ENCODE data around the gene EREG.
A peak's percentile ranks its signal among the peaks of the same experiment; 100 is the strongest.
"Not testable (repeated sequence)": the region's sequence is repeated elsewhere in the genome, so short reads cannot be mapped to it uniquely, and the experiment has no call there.

Gene EREG, protein sequence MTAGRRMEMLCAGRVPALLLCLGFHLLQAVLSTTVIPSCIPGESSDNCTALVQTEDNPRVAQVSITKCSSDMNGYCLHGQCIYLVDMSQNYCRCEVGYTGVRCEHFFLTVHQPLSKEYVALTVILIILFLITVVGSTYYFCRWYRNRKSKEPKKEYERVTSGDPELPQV

DNA sequence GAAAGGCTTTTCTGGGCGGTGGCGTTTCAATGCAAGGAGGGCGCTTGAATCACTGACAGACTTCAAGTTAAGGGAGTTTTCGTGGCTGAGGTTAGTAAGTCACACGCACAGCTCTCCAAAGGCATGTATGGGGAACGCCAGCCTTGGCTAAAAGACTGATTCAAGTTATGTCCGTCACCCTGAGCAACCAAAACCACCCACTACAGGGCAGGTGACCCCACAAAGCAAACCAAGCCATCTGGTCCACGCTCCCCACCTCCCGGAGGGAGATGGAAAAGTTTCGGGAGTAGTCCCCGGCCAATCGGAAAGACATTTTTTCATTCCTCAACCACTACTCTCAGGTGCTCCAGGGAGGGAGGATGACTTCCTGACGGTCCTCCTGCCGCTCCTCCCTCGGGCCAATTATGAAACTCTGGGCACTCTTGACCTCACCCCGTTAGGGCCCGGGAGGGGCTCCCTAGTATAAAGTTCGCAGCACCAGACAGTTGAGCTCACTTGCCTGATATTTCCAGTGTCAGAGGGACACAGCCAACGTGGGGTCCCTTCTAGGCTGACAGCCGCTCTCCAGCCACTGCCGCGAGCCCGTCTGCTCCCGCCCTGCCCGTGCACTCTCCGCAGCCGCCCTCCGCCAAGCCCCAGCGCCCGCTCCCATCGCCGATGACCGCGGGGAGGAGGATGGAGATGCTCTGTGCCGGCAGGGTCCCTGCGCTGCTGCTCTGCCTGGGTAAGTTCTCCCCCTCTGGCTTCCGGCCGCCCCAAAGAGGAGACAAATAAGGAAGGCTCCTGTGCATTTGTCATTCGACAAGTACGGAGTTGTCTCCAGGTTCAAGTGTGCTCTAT lies at the start of gene EREG:
EREG (plus strand) TSS at position 494 of the 840 bp plus-strand sequence; CDS start at position 658, 164 bp downstream.
- DNase-seq (ENCODE audit: low spot score): no peak

DNA sequence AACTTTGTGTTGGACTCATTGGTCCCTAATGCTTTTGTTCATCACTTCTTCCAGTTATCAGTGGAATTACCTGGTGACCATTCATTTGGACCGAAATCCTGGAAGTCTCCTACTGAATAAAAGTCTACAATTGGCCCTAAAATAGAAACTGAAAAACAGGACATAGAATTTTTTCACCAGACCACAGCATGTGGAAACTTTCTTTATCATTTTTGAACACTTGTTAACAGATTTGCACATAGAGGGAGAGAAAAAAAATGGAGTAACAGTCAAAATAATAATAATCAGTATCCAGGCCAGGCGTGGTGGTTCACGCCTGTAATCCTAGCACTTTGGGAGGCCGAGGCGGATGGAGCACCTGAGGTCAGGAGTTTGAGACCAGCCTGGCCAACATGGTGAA lies 49.6 kb upstream of the EREG start:
- DNase-seq (ENCODE audit: low spot score): no peak

DNA sequence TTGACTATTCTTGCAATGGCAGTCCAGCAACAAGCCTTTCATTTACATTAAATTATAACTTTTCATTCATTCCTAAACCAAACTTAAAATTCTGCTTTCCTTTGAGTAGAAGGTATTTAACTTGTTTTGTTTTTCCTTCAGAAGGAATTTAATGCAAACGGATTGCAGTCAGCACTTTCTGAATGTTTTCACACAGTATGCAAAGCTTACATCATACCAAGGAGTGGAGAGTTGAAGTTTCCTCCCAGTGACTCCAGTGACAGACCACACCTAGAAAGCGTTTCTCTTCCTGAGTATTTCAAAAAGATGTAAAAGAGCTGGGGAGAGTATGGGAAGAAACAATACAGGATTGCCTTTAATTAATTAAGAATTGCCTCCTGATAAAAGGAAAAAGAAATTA lies 48.5 kb upstream of the EREG start:
- DNase-seq (ENCODE audit: low spot score): no peak

DNA sequence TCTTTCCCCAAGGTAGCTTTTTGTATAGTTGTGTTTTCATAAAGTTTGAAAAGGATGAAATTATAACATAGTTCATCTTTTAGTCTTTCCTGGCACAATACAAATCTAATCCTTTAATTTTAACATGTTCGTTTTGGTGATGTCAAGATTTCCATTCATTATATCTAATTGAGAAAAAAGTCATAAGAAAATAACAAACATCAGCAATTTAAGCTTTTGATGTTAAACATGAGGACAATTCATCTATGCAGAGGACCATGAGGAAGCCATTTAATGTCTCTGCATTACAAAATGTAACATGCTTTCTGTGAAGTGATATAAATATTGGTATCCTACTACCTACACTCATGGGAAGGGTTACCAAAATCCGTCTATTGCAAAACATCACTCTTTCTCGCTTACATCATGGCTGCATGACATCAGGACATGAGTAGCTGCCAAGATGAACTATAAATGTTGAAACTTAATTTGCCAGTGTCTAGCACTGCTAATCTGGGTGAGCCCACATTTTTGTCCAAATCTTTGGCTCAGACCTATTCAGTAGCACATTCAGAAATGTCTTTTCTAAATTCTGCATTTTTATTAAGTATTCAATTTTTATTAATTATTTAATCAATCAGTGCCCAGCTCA lies 47.2 kb upstream of the EREG start:
- DNase-seq (ENCODE audit: low spot score): no peak

DNA sequence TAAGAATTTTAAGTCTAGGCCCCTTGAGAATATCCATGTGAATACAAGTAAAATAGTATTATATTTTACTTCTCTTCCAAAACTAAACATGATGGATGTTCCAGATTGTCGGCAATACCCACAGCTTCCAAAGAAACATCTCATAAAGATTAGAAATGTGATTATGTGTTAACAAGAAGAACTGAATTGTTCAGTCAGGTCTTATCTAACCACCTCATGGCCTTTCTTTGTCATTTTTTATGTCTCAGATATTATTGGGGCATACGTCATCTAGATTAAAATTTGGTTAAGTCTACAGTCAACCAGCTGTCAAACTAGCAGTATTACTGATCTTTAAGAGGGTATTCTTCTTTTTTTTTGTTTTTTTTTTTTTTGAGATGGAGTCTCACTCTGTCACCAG lies 46.7 kb upstream of the EREG start:
- DNase-seq (ENCODE audit: low spot score): no peak

DNA sequence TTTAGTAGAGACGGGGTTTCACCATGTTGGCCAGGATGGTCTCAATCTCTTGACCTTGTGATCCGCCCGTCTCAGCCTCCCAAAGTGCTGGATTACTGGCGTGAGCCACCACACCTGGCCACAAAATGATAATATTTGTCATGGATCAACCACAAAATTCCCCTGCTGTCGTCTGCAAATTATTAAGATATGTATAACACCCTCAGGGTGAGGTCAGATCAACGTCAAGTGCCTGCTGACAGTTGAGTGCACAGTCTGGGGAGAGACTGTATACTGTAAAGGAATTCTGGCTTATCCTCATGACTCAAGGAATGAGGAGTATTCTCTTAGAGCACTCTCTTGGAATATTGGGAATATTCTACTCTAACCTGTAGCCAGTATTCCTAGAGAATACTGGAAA lies 45.5 kb upstream of the EREG start:
- no peak for DNase-seq (ENCODE audit: low spot score)

DNA sequence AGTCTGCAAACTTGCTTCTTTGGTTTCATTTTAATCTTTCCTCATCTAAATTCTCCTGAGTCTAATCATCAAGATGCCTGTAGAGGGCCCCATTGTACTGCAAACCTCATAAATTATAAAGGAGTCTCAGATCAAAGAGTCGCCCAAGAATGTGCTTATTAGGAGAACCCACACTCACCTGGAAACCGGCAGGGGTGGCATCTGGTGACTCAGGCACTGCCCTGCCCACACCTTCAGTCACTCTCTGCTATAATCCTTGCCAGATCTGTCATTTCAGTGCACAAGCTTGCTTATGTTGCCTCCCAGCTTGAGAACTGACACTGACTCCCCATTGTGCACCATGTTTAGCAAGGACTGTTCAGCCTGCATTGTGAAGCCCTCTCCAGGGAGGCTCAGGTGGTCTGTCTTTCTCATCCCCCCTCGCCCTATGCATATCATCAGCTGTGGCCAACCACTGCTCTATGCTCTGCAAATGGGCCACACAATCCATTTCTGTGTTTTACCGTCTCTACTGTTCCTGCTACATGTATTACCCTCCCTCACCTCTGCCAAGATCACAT lies 44.3 kb upstream of the EREG start:
- DNase-seq (ENCODE audit: low spot score): peak; percentile 72

DNA sequence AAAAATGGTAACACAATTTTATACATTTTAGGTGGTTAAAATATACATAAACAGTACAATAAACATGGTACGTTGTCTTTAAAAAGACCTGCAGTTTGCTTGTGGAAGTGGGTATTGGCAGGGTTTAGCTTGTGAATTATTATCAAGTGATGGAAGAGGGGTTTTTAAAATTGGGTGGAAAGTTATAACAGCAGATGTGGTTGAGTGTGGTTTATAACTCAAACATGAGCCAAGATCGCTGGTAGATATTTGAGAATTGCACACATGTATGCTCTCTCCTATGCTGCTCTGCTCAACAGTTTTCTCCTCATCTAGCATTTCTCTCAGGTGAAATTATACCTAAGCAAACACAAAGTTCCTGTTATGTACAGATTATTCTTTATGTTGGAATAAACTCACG lies 42.6 kb upstream of the EREG start:
- DNase-seq (ENCODE audit: low spot score): no peak

DNA sequence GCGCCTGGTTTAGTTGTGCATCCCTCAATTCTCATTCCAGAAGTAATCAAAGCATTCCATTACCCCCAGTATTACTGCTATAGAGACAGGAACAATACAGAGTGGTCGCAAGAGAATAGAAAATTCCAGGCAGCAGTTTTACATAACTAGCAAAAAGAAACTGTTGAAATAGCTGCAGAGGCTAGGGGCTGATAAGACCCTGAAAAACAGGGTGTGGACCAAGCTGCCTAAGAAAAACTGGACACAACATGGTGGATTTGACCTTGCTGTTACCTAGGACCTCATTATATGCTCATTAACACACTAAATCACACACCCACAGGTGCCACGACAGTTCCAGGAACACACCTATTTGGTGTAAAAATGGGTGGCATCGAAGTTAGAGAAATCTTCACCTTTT lies 41.3 kb upstream of the EREG start:
- DNase-seq (ENCODE audit: low spot score): no peak

DNA sequence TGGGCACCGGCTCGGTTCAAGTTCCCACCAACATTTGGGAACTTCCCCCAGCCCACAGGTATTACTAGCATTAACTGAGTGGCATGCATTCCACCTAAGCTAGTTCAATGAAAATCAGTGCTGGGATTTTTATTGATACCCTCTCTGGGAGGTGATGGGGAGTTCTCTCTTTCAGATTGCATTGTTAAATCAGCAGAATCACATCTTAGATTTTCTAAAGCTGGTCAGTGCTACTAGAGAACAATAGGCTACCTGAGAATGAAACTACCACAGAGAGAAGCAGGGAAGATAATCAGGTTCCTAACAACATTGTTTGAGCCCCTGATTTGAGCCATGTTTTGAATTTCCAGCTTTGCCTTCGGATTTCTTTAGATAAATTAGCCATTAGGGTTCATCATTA lies 40.7 kb upstream of the EREG start:
- DNase-seq (ENCODE audit: low spot score): no peak

DNA sequence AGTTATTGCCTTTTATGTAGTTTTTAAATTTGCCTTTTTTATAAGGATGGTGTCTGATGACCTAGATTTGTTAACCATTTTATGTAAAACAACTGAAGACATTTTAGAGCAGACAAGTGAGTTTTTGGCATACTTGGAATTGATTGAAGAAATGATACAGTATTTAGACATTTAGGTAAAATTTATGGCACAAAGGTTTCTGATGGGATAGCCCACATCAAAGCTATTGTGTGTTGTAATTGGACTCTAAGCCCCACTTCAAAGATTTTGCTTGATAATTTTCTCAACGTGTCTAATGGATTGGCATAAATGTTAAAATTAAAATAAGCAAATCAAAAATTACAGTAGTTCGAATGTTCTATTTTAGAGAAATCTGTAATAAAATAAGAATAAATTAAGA lies 39.1 kb upstream of the EREG start:
- no peak for DNase-seq (ENCODE audit: low spot score)

DNA sequence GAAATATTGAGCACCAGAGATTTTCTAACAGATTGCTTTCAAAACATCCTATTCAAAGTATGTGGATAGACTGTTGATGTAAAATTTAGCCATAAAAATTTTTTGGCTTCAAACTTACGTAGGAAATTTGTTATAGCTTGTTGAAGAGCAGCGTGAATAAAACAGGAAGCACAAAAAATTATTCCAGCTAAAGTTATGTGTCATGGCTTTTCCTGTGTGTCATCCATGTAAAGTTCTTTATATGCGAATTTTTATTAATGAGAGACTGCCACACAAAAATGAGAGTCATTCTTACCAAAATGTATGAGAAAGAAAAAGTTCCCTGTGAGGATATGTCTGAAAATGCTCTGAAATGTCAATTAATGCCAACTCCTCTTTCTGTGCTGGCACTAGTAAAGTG lies 37.2 kb upstream of the EREG start:
- DNase-seq (ENCODE audit: low spot score): no peak

DNA sequence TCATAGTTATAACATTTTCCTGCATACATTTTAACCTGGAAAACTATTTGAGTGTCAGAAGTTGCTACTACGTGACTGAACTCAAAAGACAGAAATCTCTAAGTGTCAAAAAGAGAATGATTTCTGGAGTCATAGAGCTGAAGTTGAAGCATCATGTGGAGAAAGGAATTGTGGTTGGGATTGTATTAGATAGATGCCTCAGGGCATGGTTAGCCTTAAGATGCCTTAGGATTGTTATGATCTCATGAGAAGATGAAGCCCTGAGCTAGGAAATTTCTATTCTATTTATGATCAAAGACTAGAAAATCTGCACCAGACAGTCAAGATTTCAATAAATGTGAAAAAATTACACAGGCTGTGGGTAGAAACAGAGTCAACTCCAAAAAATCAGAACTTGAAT lies 36.4 kb upstream of the EREG start:
- DNase-seq (ENCODE audit: low spot score): no peak

DNA sequence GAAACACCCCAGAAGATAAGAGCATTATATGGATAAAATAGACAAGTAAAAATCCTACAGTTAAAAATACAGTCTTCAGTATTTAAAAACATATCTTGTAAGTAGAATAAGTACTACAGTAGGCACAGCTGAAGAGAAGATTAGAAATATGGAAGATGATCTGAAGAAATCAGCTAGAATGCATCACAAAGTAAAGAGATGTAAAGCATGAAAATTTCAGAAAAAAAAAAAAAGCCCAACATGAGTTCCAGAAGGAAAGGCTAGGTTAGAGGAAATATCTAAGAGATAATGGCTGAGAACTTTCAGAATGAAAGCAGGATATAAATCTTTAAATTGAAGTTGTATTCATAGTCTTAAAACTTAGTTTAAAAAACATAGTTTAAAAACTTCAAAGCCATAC lies 35.6 kb upstream of the EREG start:
- no peak for DNase-seq (ENCODE audit: low spot score)

DNA sequence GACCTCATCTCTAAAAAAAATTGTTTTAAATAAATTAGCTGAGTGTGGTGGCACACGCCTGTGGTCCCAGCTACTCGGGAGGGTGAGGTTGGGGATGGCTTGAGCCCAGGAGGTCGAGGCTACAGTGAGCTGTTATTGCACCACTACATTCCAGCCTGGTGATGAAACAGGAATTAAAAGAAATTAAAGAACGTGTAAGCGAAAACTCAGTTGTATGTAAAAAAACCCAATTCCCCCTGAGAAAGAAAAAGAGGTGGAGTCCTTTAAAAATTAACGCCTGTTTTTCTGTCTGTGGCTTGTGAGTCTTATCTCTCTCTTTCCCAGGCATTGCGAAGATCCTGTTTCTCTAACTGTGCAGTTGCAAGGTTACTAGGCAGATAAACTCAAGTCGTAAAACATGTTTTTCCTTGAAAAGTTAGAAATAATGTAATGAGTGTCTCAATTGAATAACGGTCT lies 34.6 kb upstream of the EREG start:
- DNase-seq (ENCODE audit: low spot score): no peak

DNA sequence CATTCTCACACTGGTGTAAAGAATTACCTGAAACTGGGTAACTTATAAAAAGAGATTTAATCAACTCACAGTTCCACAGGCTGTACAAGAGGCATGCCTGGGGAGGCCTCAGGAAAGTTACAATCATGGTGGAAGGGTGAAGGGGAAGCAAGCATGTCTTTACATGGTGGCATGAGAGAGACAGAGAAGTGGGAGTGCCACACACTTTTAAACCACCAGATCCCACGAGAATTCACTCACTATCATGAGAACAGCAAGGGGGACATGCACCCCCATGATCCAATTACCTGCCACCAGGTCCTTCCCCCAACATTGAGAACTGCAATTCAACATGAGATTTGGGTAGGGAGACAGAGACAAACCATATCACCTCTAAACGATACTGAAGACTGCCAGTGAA lies 33.7 kb upstream of the EREG start:
- no peak for DNase-seq (ENCODE audit: low spot score)

DNA sequence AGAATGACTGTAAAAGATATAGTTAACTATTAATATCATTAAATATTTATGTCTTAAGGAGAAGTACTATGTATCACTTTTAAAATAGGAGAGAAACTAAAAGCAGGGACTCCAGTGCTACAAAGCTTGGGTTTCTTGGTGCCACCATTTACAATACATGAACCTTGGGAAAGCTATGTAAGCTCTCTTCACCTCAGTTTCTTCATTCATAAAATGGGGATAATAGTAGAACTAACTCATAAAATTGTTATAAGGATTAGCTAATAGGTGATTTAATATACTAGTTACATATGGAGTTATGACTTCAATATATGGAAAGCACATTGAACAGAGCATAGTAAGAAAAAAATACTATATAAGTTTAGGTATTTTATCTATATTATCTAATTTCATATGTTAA lies 33.0 kb upstream of the EREG start:
- no peak for DNase-seq (ENCODE audit: low spot score)

DNA sequence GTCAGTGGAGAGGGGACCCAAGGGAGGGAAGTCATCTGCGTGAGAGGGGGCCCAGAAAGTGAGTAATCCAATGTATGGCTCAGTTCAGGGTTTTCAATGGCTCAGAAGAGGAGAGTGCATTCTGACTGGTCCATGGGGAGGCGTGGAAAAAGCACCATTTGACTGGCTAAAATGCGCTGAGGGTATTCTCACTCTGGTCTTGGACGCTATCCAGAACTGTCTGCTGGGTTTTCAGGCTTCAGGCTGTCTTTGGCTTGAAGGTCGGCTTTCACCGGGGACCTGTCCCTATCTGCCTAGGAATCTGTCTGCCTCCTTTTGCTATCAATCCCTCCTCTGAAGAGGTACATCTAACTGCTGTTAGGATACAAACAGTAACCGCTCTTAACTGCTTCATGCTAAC lies 30.3 kb upstream of the EREG start:
- no peak for DNase-seq (ENCODE audit: low spot score)

DNA sequence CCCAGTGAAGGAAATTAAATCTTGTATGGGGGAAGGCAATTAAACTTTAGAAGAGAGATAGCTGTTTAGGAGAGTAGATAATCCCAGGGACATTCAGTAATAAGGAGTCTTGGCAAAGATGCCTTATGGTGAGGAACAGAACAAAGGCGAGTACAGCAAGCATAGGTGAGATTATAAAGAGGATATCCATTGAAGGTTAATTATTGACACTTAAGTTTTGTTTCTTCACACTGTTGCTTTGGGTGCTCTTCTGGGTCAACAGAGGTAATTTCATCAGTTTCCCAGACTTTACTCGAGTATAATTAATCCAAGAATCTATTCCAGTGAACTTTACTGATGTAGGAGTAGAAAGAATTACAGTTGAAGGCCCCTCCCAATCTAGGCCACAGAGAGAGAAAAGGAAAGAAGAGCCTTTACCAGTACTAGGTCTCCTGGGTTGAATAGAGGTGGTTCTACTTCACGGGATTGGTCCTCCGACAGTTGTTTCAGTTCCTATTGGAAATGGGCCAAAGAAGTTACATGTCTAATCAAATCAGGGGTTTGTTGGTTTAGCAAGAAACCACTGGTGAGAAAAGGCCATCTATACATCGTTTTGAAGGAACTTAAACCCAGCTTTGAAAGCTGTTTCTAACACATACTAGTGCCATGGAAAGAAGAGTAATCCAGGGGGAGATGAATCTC lies 29.5 kb upstream of the EREG start:
- DNase-seq (ENCODE audit: low spot score): no peak

DNA sequence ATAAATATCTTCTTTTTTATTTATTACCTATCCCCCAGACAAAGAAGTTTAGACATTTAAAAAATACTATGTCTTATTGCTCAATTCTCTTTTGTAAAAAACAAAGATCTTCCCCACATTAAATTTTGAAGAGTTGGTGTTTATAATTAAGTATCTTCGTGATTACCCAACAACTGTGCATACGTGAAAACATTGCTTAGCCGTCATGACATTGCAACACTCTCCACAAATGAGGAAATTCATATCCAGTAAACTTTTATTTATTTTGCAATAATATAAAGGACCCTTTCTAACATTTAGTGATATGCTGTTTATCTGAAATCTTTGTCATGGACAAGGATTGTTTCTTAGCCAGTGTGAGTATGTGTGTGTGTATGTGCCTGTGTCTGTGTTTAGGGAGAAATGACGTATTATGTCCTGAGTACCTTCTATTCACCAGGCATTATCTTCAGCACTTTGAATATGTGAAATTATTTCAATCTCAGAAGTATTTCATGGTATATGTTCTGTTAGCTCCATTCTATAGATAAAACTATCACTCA lies 26.1 kb upstream of the EREG start:
- no peak for DNase-seq (ENCODE audit: low spot score)

DNA sequence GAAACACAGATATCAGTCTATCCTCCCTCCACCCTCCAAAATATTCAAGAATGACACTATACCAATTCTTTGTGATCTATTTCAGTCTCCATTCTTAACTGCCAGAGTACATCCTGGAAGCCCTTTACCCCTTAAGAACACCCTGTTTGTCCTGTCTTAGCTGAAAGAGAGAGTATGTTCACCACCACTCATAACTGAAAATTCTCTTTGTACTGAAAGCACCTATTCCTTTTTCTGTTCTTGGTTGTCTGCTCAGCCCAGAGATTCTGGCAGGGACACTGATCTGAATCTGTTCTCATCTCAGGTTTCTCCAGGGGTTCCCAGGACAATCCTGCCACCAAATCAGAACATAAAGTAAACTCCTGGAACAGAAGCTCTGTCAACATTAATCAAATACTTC lies 25.4 kb upstream of the EREG start:
- DNase-seq (ENCODE audit: low spot score): no peak

DNA sequence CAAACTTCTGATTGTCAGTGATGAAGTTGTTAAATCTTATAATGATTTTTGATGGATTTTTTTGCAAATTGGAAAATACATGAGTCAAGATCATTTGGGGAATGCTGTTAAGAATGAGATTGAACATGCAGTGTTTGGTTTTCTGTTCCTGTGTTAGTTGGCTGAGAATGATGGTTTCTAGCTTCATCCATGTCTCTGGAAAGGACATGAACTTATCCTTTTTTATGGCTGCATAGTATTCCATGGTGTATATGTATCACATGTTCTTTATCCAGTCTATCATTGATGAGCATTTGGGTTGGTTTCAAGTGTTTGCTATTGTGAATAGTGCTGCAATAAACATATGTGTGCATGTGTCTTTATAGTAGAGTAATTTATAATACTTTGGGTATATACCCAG lies 24.5 kb upstream of the EREG start:
- not testable (repeated sequence) for DNase-seq (ENCODE audit: low spot score)

All from COLO829 (cell line).